MV-4-11 (cell line): ENCODE results near the gene DGKQ.

Experiments
- DNase-seq: peaks from one replicate; lab custom pipeline; 2025; lab: John Stamatoyannopoulos, UW

DGKQ gene

DNA sequence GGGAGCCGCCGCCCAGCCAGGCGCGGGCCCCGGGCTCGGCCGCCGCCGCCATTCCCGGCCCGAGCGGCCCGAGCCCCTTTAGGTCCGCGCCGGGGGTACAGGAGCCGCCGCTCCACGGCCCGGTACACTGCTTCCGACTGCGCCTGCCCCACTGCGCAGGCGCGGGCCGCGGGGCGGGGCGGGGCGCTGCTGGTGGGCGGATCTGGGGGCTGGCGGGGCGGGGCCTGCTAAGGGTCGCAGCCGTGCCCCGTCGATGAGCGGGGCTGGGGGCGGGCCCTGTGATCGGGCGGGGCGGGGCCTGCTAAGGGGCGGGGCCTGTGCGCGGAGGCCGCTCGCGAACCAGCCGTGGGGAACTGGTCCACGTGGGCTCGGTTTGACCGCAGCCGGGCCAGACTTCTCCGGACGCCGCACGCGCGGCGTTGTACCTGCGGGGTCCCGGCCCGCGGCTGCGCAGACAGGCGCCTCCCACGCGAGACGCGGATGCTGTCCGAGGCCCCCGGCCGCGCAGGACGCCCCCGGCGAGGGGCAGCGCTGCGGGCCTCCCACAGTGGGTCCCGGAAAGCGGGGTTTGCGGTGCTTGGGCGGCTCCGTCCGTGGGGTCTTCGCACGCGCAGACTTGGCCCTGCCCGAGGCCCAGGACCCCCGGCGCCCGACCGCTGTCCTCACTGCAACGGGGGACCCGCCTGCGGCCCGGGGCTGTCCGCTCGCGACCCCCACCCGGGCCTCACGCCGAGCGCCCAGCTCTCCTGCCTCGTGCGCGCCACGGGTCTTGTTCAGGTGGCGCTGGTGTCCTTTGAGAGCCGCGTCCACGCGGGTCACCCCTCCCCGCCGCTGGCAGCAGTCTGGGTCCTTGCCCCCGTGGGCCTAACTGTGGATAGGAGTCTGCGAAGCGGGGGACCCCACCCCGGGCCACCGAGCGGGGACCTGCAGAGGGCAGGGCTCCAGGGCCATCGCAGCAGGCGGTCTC lies at the start of gene DGKQ:
Gene DGKQ (minus strand): TSS at position 139 of the 967 bp plus-strand sequence. CDS start 87 bp downstream, at position 52.
- DNase-seq, result peak; percentile 79

DNA sequence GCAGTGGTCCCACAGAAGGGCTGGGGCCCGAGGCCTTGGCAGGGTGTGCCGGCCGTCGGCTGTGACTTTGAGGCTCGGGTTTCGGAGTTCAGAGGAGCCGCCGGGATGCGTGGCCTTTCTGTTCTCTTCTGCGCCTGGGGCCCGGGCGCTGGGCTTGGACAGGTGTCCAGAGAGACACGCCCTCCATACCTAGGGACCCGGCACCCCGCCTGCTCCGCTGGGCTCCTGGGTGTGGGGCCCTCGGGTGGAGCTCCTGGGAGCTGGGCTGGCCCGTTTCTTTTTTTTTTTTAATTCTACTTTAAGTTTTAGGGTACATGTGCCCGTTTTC lies 49.3 kb upstream of the DGKQ start:
- no peak for DNase-seq

DNA sequence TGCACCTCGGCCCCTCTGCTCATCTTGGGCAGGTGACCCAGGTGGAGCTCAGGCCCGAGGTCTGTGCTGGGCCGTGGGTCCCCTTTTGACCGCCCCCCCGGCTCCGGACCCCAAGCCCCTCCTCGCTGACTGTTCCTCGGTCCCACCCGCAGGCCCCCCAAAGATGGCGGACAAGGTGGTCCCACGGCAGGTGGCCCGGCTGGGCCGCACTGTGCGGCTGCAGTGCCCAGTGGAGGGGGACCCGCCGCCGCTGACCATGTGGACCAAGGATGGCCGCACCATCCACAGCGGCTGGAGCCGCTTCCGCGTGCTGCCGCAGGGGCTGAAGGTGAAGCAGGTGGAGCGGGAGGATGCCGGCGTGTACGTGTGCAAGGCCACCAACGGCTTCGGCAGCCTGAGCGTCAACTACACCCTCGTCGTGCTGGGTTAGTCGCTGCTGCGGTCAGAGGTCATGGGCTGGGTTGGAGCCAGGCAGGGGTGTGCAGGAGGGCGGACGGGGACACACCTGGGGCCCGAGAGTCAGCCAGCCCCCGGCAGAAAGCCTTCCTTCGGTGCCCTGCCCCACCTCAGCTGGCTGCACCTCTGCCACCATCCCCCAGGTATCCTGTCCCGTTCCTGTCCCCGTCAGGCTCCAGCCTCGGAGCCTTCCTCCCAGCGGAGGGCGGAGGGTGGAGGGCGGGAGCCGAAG lies 48.8 kb upstream of the DGKQ start:
- DNase-seq, result no peak

- no peak for DNase-seq
Observed at GRCh38 chr4:1021386-1022050, 48.1 kb upstream of the DGKQ start.

DNA sequence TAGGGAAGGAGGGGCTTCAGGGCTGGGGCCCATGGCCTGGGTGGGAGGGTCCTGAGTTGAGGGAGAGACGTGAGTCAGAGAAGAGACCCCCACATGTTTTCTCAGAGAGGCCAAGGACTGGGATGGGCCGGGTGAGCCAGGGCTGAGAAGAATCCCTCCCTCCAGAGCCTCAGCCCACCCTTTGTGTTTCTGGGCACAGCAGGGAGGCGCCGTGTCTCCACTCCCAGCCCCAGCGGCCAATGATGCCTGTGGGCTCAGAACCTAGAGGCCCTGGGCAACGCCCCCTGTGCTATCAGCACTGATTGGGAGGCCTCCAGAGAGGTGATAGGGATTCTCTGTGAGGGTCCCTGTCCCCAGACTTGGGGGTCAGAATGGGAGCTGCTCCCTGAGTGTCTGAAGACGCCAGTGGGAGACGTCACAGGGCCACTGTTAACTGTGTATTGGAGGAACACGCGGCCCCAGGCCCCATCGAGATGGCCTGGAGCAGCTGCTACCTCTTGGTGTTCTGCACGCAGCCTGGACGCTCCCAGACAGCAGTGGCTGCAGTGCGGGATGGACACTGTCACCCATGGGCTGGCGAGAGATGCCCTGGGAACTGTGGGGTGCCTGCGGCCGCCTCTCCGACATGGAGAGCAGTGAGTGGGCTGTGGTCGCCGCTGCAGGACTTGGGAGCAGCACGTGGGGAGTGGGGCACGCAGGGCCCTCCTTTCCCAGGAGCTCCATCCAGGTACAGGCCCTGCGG lies 46.5 kb upstream of the DGKQ start:
- DNase-seq, result no peak

GRCh38 chr4:1019320-1019719 lies 46.0 kb upstream of the DGKQ start:
- no peak for DNase-seq

- DNase-seq, result no peak
Observed at GRCh38 chr4:1018147-1019020, 45.0 kb upstream of the DGKQ start.

DNA sequence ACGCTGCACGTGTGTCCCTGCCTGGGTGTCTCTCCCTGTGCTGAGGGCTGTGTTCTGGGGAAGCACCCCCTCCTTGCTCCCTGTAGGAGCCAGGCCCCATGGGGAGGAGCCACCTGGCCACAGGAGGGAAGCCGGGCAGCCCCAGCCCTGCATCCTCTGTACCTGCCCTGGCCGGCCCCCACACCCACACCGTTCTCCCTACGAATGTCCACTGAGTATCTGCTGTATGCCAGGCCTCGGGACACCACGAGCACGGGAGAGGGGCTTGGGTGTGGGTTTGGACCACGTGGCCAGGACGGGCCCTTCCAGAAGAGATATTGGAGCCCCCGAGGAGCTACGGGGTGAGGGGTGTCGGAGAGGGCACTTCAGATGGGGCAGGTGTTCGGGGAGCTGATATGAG lies 44.3 kb upstream of the DGKQ start:
- no peak for DNase-seq

GRCh38 chr4:1017211-1017610 lies 43.8 kb upstream of the DGKQ start:
- DNase-seq, result no peak

DNA sequence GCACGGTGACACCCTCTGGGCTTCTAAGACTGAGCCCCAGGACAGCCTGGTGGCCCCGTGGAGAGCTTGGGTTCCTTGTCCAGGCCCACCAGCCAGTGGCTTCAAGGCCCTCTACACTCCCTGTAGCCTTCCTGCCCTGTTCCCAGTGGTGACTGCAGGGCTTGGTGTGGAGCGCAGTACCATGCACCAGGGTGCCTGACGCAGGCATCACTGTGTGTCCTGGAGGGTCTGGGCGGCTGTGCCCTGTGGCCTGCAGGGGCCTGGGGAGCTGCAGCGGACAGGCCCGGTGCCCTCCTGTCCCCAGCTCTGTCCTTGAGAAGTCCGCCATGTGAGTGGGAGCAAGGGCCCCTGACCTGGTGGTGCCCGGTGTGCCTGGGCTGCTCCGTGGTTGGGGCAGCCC lies 42.4 kb upstream of the DGKQ start:
- no peak for DNase-seq

DNA sequence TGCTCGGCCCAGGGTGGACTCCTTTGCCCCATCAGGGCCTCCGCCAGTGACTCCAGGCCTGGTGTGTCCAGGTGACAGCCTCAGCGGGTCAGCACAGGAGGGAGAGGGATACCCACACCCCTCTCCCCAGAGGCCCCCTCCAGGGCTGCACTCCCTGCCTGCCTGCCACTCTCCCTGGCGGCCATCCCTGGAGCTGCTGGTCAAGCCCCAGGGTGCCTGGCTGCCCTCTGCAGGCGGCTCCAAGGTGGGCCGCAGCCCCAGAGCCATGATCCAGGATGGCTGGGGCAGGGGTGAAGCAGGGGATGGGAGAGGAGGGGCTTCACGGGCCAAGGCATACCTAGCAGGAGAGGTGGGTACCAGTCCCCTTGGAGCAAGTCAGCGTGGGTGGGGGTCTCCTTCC lies 41.8 kb upstream of the DGKQ start:
- no peak for DNase-seq

DNA sequence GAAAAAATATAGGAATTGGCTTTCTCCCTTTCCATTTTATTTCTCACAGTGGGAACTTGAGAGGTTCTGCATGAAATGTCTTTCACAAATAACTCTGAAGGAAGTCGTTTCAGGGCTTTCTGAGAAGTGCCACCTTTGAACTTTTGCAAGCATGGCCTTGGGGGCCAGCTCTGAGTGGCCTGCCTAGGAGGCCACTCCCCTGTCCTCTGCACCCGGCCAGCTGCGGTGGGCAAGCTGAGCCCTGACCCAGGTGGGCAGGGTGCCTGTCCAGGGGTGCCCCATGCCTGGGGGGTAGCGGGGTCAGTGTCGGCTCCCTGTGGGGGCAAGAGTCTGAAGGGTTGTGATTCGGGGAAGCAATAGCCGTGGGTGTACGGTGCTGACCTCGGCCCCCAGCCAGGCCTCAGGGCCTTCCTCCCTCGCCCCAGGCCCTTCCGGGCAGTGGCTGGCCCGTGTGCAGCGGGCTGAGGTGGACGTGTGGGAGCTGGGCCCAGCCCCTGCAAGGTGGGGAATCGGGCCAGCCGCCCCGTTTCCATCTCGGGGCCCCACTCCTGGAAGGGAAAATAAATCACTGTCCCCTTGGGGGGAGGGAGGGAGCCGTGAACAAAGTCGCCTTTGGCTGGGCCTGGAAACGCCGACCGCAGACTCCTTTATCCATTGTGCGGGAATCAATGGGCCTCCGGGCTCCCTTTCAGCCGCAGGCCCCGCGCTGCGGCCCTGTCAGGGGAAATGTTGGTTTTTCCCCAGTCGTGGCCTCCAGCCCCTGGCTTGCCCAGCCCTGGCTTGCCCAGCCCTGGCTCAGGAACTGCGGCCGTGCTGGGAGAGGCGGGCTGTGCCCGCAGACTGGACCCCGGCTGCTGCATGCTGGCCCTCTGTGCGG lies 41.2 kb upstream of the DGKQ start:
- DNase-seq, result no peak

DNA sequence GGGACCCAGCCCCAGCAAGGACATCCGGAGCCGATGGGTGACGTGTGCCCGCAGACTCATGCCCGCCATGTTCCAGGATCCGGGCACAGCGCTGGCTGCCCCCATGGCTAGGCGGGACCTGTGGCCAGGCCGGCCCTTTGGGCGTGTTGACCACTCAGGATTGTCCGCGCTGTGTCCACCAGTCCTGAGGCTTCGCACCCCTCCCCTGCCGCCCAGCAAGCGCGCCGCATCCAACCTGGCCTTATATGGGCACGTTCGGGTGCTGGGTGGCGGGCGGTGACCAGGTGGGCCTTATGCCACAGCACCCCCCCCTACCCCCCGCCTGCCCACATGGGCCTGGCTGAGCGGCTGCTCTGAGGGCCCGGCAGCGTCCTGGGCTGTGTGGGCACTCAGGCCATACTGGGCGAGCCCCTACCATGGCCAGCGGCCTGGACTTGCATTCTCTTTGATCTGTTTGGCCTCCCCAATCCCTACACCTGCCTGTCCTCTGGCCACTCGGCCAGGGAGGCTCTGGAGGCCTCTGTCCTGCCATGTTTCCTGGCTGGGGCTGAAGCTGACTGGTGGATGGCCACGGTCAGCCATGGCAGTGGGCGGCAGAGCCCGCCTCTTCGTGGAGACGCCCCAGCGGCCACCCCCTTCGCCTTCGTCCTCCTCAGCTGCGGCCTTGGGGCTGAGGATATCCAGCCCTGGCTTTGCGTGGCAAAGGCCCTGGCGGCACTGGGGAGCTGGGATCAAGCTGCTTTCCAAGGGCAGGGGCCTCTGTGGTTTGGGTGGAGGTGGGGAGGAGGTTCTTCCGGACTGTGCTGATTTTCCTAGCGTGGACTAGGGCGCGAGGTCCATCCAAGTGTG lies 40.1 kb upstream of the DGKQ start:
- DNase-seq, result no peak

DNA sequence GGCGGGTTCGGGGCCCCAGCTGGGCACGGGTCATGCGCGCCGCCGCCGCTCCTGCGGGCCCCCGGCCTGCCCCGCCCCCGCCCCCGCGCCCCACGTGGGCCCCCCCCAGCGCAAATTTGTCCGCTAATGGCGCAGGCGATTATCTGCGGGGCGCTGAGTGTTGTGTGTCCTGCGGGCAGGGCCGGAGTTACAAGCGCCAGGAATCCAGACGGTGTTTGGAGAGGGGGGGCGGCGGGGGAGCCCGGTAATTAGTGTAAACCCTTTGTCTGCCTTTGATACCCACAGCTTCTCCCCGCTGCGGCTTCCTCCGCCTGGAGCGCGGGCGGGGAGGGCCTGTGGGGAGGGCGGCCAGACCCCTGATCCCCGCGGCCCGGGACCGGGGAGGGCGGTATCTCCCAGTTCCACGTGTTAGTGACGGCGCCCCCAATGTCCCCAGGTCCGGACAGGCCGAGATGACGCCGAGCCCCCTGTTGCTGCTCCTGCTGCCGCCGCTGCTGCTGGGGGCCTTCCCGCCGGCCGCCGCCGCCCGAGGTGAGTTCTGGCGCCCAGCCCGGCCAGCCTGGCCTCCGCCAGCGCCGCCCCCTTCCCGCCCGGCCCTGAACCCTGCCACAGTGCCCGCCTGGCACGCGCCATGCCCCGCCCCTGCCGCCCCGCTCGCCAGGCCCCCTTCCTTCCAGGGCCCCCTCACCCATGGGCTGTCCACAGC lies 38.8 kb upstream of the DGKQ start:
- DNase-seq, result no peak

DNA sequence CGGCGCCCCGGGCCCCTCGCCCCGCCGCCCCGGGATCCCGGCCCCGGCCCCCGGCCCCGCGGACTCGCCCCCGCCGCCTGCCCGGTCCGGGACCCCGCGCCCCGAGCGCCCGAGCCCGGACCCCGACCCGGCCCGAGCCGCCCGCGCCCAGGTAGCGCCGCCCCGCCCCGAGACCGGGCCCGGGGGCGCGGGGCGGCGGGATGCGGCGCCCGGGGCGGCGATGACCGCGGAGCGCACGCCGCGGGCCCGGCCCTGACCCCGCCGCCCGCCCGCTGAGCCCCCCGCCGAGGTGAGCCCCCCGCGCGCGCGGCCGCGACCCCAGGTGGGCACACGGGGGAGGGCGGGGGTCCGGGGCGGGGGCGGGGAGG lies 38.3 kb upstream of the DGKQ start:
- DNase-seq, result no peak

DNA sequence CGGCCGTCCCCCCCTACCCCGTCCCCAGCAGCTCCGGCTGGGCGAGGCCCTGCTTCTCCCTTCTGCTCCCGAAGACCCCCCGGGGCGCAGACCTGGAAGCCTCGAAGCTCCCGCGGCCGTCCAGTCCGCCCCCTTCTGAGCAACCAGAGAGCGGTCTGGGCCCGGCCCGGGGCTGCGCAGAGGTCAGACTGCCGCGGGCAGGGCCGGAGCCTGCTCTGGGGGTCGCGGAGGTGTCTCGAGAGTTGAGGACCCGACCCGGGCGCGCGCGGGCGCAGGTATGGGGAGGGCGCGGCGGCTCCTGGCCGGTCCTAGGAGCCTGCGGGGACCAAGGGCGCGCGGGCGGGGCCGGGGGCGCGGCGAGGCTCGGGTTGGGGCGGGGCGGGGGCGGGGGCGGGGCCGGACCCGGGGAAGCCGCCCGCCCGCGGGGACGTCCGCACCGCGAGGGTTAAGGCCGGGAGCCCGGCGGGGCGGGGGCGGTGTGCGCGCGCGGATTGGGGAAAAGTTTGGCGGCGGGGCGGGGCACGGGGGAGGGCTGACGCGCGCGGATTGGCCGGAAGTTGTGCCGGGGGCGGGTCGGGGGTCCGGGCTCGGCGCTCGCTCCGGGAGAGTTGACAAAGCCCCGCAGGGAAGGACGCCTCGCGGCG lies 37.8 kb upstream of the DGKQ start, which contains the start of gene FGFRL1:
Gene FGFRL1 (plus strand): TSS at position 605 of the 644 bp plus-strand sequence. CDS start 860 bp downstream, outside the sequence.
- peak; percentile 69 for DNase-seq

DNA sequence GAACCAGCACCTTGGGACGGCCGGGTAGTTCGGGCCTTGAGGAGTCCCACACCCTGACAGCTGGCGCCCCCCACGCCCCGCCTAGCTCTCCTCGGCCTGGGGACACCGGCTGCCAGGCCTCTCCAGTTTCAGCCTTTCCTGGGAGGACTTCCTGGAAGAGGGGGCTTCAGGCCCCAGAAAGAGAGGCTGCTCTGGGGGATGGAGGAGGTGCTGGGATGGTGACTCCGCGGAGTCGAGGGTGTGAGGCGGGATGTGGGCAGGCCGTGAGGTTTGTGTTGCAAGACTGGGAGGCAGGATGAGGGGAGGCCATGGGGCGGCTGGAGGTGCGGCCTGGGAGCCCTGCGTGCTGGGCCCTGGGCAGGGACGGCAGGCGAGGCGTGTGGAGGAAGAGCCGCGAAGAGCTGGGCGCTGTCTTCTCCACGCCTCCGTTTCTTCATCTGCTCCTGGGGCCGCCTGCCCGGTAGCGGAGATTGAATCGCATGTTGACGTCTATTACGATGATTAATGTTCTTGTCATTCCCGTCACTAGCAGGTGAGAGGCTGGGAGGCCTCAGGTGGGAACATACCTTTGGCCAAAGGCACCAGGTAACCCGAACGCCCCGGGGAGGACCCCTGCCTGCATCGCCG lies 37.1 kb upstream of the DGKQ start:
- peak; percentile 94 for DNase-seq
